GM18505 (cell line): ENCODE data around the gene GLMN.

Experiments
- ATAC-seq: cut with Tn5 transposase; IDR thresholded peaks from one replicate; pipeline ENCODE4 v1.9.1; 2021; ENCODE audit not compliant: unreplicated experiment
- POLR2A ChIP-seq: IDR thresholded peaks from 4 replicates; pipeline ENCODE4 v1.6.1; 2011; ENCODE audit warnings: borderline replicate concordance; ENCODE audit not compliant: insufficient read depth, insufficient read length; ENCODE audit errors: extremely low read depth

GLMN gene

DNA sequence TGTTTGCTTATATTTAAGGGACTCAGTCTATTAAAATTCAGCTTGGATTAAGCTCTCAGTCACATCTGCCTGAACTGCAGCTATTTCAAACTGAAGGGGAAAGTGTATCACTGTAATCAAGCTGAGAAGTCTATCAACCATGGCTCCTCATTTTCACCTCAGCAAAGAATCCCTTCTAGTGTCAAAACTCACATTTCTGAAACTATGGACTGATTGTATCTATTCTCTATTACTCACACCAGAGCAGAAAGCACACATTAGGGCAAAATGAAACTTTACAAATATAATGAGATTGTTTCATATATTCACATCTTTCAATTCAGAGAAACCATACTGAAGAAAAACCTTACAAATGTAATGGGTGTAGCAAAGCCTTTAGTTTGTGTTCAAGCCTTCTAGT lies 95.7 kb downstream of the GLMN start:
- no peak for TF ChIP-seq POLR2A
- no peak for ATAC-seq

GRCh38 chr1:92201973-92202372 lies 96.8 kb downstream of the GLMN start:
- TF ChIP-seq POLR2A = no peak
- ATAC-seq = no peak
